HG03045 (cell line): Measurements from ENCODE around the gene NFKB2.

Experiments
- ATAC-seq: cut with Tn5 transposase; IDR thresholded peaks from one replicate; pipeline ENCODE4 v1.9.1; 2021; ENCODE audit warnings: mild to moderate bottlenecking, moderate library complexity; ENCODE audit not compliant: unreplicated experiment

Gene NFKB2

GRCh38 chr10:102449321-102450123 lies 54.0 kb downstream of the NFKB2 start:
- peak; percentile 54 for ATAC-seq

GRCh38 chr10:102450124-102450373 lies 54.5 kb downstream of the NFKB2 start:
- ATAC-seq, result peak; percentile 1

- peak; percentile 74 for ATAC-seq
These were observed 55.0 kb downstream of the NFKB2 start for GRCh38 chr10:102450374-102451104.

GRCh38 chr10:102451105-102451969 lies 55.8 kb downstream of the NFKB2 start, which contains the start of gene C10orf95:
Gene C10orf95 (minus strand): TSS chr10:102451543. CDS start chr10:102451093, 450 bp downstream.
- no peak for ATAC-seq
